GM06990 (cell line): ENCODE data around the gene PSMG3.

Experiments
- DNase-seq: peaks from one replicate; pipeline ENCODE4 v3.0.0-alpha.2; 2011; ENCODE audit not compliant: insufficient read length; ENCODE audit errors: extremely low read depth
- H3K27me3 ChIP-seq: replicated peaks from 2 replicates; pipeline ENCODE4 v1.6.0; 2011; ENCODE audit warnings: low read length; ENCODE audit not compliant: control insufficient read depth, insufficient read depth
- H3K36me3 ChIP-seq: 2 replicates; pipeline ENCODE4 v1.5.1; 2011; ENCODE audit warnings: low read length; ENCODE audit not compliant: control insufficient read depth, insufficient read depth
- H3K4me3 ChIP-seq: replicated peaks from 2 replicates; pipeline ENCODE4 v1.5.1; 2011; ENCODE audit warnings: low read depth, mild to moderate bottlenecking, control low read depth, low read length
- CTCF ChIP-seq: IDR thresholded peaks from 2 replicates; pipeline ENCODE4 v1.5.1; 2011; ENCODE audit warnings: low read length, control low read depth, mild to moderate bottlenecking, inconsistent platforms; ENCODE audit not compliant: insufficient read depth, poor library complexity, severe bottlenecking

Gene PSMG3

DNA sequence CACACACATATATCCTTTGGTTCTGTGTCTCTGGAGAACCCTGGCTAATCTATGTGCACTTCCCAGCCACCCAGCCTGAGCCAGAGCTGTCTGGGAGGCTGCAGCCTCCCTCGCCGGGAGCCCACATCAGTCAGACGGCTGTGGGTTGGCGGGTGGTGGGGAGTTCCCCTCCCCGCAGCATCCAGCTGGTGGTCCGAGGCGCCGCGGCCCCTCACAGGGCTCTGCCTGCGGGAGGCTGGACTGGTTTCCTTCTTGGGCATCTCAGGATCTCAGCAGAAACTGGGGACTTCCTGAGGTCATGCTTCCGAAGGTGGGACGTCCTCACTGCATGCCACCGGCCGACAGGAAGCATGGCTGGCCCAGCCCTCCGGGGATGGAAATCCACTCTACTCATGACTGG, 22.0 kb upstream of the PSMG3 start:
- DNase-seq: no peak
- Histone ChIP-seq H3K36me3 (no peaks in the 10 kb centered on the region), H3K4me3 (no peak overlapping the region), H3K27me3 (peaks cover 2% of the 10 kb centered on the region; the same call in 1 of the 2 replicates)
- TF ChIP-seq CTCF: no peak

DNA sequence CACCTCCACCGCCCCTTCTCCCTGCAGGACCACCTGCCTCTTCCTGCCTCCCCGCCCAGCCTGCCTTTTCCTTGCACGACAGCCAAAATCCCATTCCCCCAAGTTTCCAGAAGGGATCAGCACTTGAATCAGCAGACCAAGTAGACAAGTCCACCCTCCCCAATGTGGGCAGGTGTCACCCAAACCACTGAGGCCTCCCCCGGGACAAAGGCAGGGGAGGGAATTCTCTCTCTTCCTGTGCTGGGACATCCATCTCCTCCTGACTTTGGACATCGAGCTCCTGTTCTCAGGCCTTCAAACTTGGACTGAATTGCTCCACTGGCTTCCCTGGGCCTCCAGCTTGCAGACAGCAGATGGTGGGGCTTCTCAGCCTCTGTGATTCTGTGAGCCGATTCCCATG, 21.6 kb upstream of the PSMG3 start:
- H3K36me3 ChIP-seq: no peaks in the 10 kb centered on the region
- H3K4me3 ChIP-seq: no peak overlapping the region
- DNase-seq: no peak
- peaks cover 2% of the 10 kb centered on the region; the same call in 1 of the 2 replicates for H3K27me3 ChIP-seq
- no peak for TF ChIP-seq CTCF

DNA sequence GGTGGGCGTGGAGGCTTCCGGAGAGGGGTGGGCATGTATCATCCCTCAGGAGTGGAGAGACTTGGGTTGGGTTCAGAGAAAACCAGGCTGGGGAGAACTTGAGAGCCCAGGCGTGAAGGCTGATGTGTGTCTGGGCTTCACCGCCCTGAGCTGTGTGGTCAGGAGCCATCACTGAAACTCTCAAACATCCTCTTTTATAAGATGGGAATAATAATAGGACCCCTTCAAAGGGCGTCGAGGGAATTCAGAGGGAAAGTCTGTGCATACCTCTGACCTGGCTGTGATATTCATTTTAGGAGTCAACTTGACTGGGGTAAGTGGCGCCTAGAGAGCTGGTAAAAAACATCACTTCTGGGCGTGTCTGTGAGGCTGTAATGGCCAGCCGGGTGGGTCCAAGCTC, 21.1 kb upstream of the PSMG3 start:
- H3K27me3 ChIP-seq: peaks cover 2% of the 10 kb centered on the region; the same call in 1 of the 2 replicates

GRCh38 chr7:1590476-1590875, 20.6 kb upstream of the PSMG3 start:
- H3K4me3 ChIP-seq: no peak overlapping the region
- DNase-seq: no peak
- no peak for TF ChIP-seq CTCF
- peaks cover 2% of the 10 kb centered on the region; the same call in 1 of the 2 replicates for H3K27me3 ChIP-seq
- no peaks in the 10 kb centered on the region for H3K36me3 ChIP-seq

More for the DNA sequence above, 21.1 kb upstream of the PSMG3 start:
- no peak for TF ChIP-seq CTCF
- DNase-seq: no peak
- Histone ChIP-seq H3K4me3 (no peak overlapping the region), H3K36me3 (no peaks in the 10 kb centered on the region)

DNA sequence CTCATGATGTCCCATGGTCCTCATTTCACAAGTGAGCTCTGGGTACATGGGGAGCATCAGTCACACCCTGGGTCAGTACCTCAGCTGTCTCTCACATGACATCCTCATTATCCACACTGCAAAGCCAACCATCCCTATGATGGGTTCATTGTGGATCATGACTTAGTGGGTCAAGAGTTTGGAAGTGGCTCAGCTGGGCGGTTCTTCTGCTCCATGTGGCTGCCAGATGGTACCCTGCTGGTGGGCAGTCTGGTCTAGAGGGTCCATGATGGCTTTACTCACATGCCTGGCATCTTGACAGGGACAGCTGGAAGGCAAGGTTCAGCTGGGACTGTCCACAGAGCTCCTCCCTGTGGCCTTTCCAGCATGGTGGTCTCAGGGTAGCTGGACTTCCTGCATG, 19.1 kb upstream of the PSMG3 start:
- H3K4me3 ChIP-seq: no peak overlapping the region
- DNase-seq: no peak
- TF ChIP-seq CTCF: no peak
- no peaks in the 10 kb centered on the region for H3K36me3 ChIP-seq
- H3K27me3 ChIP-seq: peaks cover 2% of the 10 kb centered on the region; the same call in 1 of the 2 replicates

- no peak overlapping the region for H3K4me3 ChIP-seq
- H3K27me3 ChIP-seq: peaks cover 2% of the 10 kb centered on the region; the same call in 1 of the 2 replicates
- no peak for TF ChIP-seq CTCF
- no peaks in the 10 kb centered on the region for H3K36me3 ChIP-seq
- no peak for DNase-seq
Measured at GRCh38 chr7:1587738-1588137, 17.9 kb upstream of the PSMG3 start.
